Esophagus (tissue), 2 donors: Measurements from ENCODE around the gene ZNF827. TPM values are rescaled to one million over a fixed set of nuclear protein-coding genes. Genes with fewer than 3 reads are reported as not detected.

Experiments
- H3K27ac ChIP-seq, 2 donors: one replicate each; pipeline ENCODE4 v1.5.1; 2013; ENCODE audit warnings: low read depth in 2 of 2, mild to moderate bottlenecking in 2 of 2, inconsistent platforms in 1 of 2, low read length in 1 of 2, moderate library complexity in 1 of 2
- H3K27me3 ChIP-seq, 2 donors: one replicate each; pipeline ENCODE4 v1.6.1; 2013; ENCODE audit warnings: low read length in 2 of 2, control low read depth in 1 of 2, mild to moderate bottlenecking in 1 of 2; ENCODE audit not compliant: insufficient read depth in 2 of 2, control insufficient read depth in 1 of 2
- H3K36me3 ChIP-seq, 2 donors: one replicate each; pipeline ENCODE4 v1.6.1; 2013; ENCODE audit warnings: low read length in 1 of 2; ENCODE audit not compliant: control insufficient read depth in 2 of 2, insufficient read depth in 2 of 2
- H3K4me1 ChIP-seq, 2 donors: one replicate each; pipeline ENCODE4 v1.6.1; 2013; ENCODE audit warnings: low read length in 1 of 2; ENCODE audit not compliant: control insufficient read depth in 2 of 2, insufficient read depth in 2 of 2
- H3K4me3 ChIP-seq, 2 donors: one replicate each; pipeline ENCODE4 v1.5.1; 2013; ENCODE audit warnings: low read length in 2 of 2, mild to moderate bottlenecking in 2 of 2, low read depth in 1 of 2, moderate library complexity in 1 of 2
- H3K9me3 ChIP-seq, 2 donors: one replicate each; pipeline ENCODE4 v1.6.1; 2013; ENCODE audit warnings: mild to moderate bottlenecking in 2 of 2, low read depth in 1 of 2, low read length in 1 of 2, moderate library complexity in 1 of 2; ENCODE audit not compliant: control insufficient read depth in 2 of 2, insufficient read depth in 1 of 2
- WGBS, 2 donors: extraction: QIAGEN DNeasy Blood & Tissue Kit; methylation state at CpG; one replicate each; pipeline ENCODE4 v1.1.7; 2013; 5-methylcytosine and 5-hydroxymethylcytosine counted together
- polyA plus RNA-seq, 2 donors: library from polyadenylated mRNA; stranded (reverse); fragments of 200-250 nt; gene quantifications; one replicate each; pipeline ENCODE4 v1.2.3, GENCODE V29; 2013
- donor health status: healthy with polysubstance abuse.
- donor health status: Bipolar disorder and iron deficiency.

ZNF827 gene
- polyA plus RNA-seq, 2 donors: 1.6 to 2.0 TPM

- Histone ChIP-seq H3K27ac (no peak overlapping the region), H3K27me3 (no peaks in the 10 kb centered on the region), H3K9me3 (no peaks in the 10 kb centered on the region), H3K4me1 (peaks cover 0 to 5% of the 10 kb centered on the region in 2 donors), H3K36me3 (no peaks in the 10 kb centered on the region), H3K4me3 (no peak overlapping the region)
- 35 to 36% methylated on average over 5 of the region's 5 CpGs for WGBS, 2 donors
These were observed 198.8 kb downstream of the ZNF827 start for GRCh38 chr4:145739845-145740244.

GRCh38 chr4:145736241-145736831 is 202.3 kb downstream of the ZNF827 start:
- H3K4me1 ChIP-seq: peaks cover 0 to 5% of the 10 kb centered on the region in 2 donors
- H3K4me3 ChIP-seq: no peak overlapping the region
- peak overlapping the region; percentile 57 to 100 for H3K27ac ChIP-seq
- no peaks in the 10 kb centered on the region for H3K9me3 ChIP-seq
- no peaks in the 10 kb centered on the region for H3K27me3 ChIP-seq
- WGBS, 2 donors: 50 to 54% methylated on average over 9 of the region's 9 CpGs
- H3K36me3 ChIP-seq: no peaks in the 10 kb centered on the region

GRCh38 chr4:145735827-145736226 is 202.8 kb downstream of the ZNF827 start:
- Histone ChIP-seq H3K9me3 (no peaks in the 10 kb centered on the region), H3K4me1 (peaks cover 0 to 5% of the 10 kb centered on the region in 2 donors), H3K36me3 (no peaks in the 10 kb centered on the region), H3K4me3 (no peak overlapping the region), H3K27me3 (no peaks in the 10 kb centered on the region), H3K27ac (peak overlapping the region; percentile 57 to 100)
- 82 to 84% methylated on average over 4 of the region's 4 CpGs for WGBS, 2 donors

GRCh38 chr4:145735347-145735675 is 203.3 kb downstream of the ZNF827 start:
- H3K4me1 ChIP-seq: peaks cover 0 to 5% of the 10 kb centered on the region in 2 donors

GRCh38 chr4:145734576-145735346 is 203.9 kb downstream of the ZNF827 start:
- no peaks in the 10 kb centered on the region for H3K27me3 ChIP-seq
- peak overlapping the region in 1 of 2 donors; percentile 27 for H3K4me3 ChIP-seq
- H3K27ac ChIP-seq: peak overlapping the region; percentile 93 to 100
- no peaks in the 10 kb centered on the region for H3K9me3 ChIP-seq
- WGBS, 2 donors: 27 to 31% methylated on average over 14 of the region's 14 CpGs
- peaks cover 0 to 5% of the 10 kb centered on the region in 2 donors for H3K4me1 ChIP-seq
- H3K36me3 ChIP-seq: no peaks in the 10 kb centered on the region

More at GRCh38 chr4:145735347-145735675, 203.3 kb downstream of the ZNF827 start:
- WGBS, 2 donors: 52 to 53% methylated on average over 2 of the region's 2 CpGs
- Histone ChIP-seq H3K9me3 (no peaks in the 10 kb centered on the region), H3K27me3 (no peaks in the 10 kb centered on the region), H3K27ac (peak overlapping the region; percentile 93 to 100), H3K4me3 (no peak overlapping the region), H3K36me3 (no peaks in the 10 kb centered on the region)

- Histone ChIP-seq H3K4me1 (peaks cover 0 to 5% of the 10 kb centered on the region in 2 donors), H3K36me3 (no peaks in the 10 kb centered on the region), H3K4me3 (peak overlapping the region in 1 of 2 donors; percentile 27), H3K27me3 (no peaks in the 10 kb centered on the region), H3K9me3 (no peaks in the 10 kb centered on the region), H3K27ac (peak overlapping the region; percentile 93 to 100)
- WGBS, 2 donors: 48 to 67% methylated on average over 7 of the region's 7 CpGs
These were observed 204.6 kb downstream of the ZNF827 start for GRCh38 chr4:145734031-145734430.

- H3K4me1 ChIP-seq: peaks cover 0 to 5% of the 10 kb centered on the region in 2 donors
- no peaks in the 10 kb centered on the region for H3K27me3 ChIP-seq
- H3K36me3 ChIP-seq: no peaks in the 10 kb centered on the region
- H3K4me3 ChIP-seq: peak overlapping the region; percentile 76
- no peaks in the 10 kb centered on the region for H3K9me3 ChIP-seq
- peak overlapping the region; percentile 99 to 100 for H3K27ac ChIP-seq
- 1 to 2% methylated on average over 37 to 81 of the region's 81 CpGs for WGBS, 2 donors
These were observed 205.4 kb downstream of the ZNF827 start for GRCh38 chr4:145732895-145733880.

- WGBS, 2 donors: 45 to 54% methylated on average over 14 of the region's 14 CpGs
- peak overlapping the region; percentile 94 to 100 for H3K27ac ChIP-seq
- peaks cover 0 to 5% of the 10 kb centered on the region in 2 donors for H3K4me1 ChIP-seq
These were observed 206.4 kb downstream of the ZNF827 start for GRCh38 chr4:145732001-145732815.

More at GRCh38 chr4:145732001-145732815, 206.4 kb downstream of the ZNF827 start:
- Histone ChIP-seq H3K9me3 (no peaks in the 10 kb centered on the region), H3K27me3 (no peaks in the 10 kb centered on the region), H3K36me3 (no peaks in the 10 kb centered on the region), H3K4me3 (peak overlapping the region; percentile 76)
